Neural cell (in vitro differentiated cells): ENCODE measurements around the gene COLEC12. TPM values are rescaled to one million over a fixed set of nuclear protein-coding genes. Genes with fewer than 3 reads are reported as not detected.

Source experiments
- H2AFZ ChIP-seq: fragments of 200-600, 300-800 bp; sonication (generic), shearing (Covaris generic); 2 replicates; pipeline ENCODE4 v1.6.0; 2014; ENCODE audit warnings: low read depth, mild to moderate bottlenecking, antibody characterized with exemption, low read length, moderate library complexity
- H3F3A ChIP-seq: fragments of 200-600 bp; shearing (Covaris generic); 2 replicates; pipeline ENCODE4 v1.6.1; 2016; ENCODE audit warnings: mild to moderate bottlenecking, moderate library complexity, mixed read lengths, antibody characterized with exemption, low read length; ENCODE audit not compliant: insufficient read depth, poor library complexity, severe bottlenecking
- H3K27ac ChIP-seq: fragments of 200-600, 300-800 bp; sonication (generic), shearing (Covaris generic); 2 replicates; pipeline ENCODE4 v1.5.1; 2014; ENCODE audit warnings: mild to moderate bottlenecking, low read length, moderate library complexity
- H3K27me3 ChIP-seq: fragments of 300-800, 200-600 bp; sonication (generic), shearing (Covaris generic); 2 replicates; pipeline ENCODE4 v1.6.0; 2014; ENCODE audit warnings: mild to moderate bottlenecking, low read depth, low read length, moderate library complexity; ENCODE audit not compliant: insufficient read depth
- H3K36me3 ChIP-seq: fragments of 300-800, 200-600 bp; sonication (generic), shearing (Covaris generic); 2 replicates; pipeline ENCODE4 v1.5.1; 2014; ENCODE audit warnings: mild to moderate bottlenecking, antibody characterized with exemption, low read length, moderate library complexity; ENCODE audit not compliant: insufficient read depth
- H3K4me2 ChIP-seq: fragments of 300-800, 200-600 bp; sonication (generic), shearing (Covaris generic); 2 replicates; pipeline ENCODE4 v1.6.0; 2014; ENCODE audit warnings: mild to moderate bottlenecking, low read length
- H3K4me3 ChIP-seq: fragments of 300-800, 200-600 bp; sonication (generic), shearing (Covaris generic); 2 replicates; pipeline ENCODE4 v1.5.1; 2014; ENCODE audit warnings: mild to moderate bottlenecking, low read length, moderate library complexity
- H3K79me2 ChIP-seq: fragments of 200-600 bp; shearing (Covaris generic); replicated peaks from 2 replicates; pipeline ENCODE4 v1.6.0; 2014; ENCODE audit warnings: mild to moderate bottlenecking, low read length, moderate library complexity; ENCODE audit not compliant: insufficient read depth
- H3K9ac ChIP-seq: fragments of 300-800, 200-600 bp; sonication (generic), shearing (Covaris generic); 2 replicates; pipeline ENCODE4 v1.6.1; 2016; ENCODE audit warnings: mild to moderate bottlenecking, low read length, mixed read lengths
- H3K9me2 ChIP-seq: fragments of 200-600 bp; shearing (Covaris generic); 2 replicates; pipeline ENCODE4 v1.6.1; 2016; ENCODE audit warnings: mild to moderate bottlenecking, low read length, mixed read lengths; ENCODE audit not compliant: insufficient read depth
- H3K9me3 ChIP-seq: fragments of 200-600, 300-800 bp; sonication (generic), shearing (Covaris generic); 2 replicates; pipeline ENCODE4 v1.6.1; 2016; ENCODE audit warnings: mild to moderate bottlenecking, mixed run types, low read length, moderate library complexity, mixed read lengths
- H4K20me1 ChIP-seq: fragments of 200-600 bp; shearing (Covaris generic); 2 replicates; pipeline ENCODE4 v1.6.1; 2016; ENCODE audit warnings: mild to moderate bottlenecking, mixed run types; ENCODE audit not compliant: insufficient read depth
- EP300 ChIP-seq: fragments of 450-650 bp; conservative IDR thresholded peaks from 2 replicates; pipeline ENCODE4 v1.6.1; 2014; ENCODE audit warnings: antibody characterized with exemption, mild to moderate bottlenecking, moderate library complexity; ENCODE audit not compliant: poor library complexity, severe bottlenecking
- EZH2 ChIP-seq: fragments of 200-600, 300-800 bp; shearing (Covaris generic), sonication (generic); IDR thresholded peaks from 2 replicates; pipeline ENCODE4 v1.6.1; 2014; ENCODE audit warnings: antibody characterized with exemption, low read length, borderline replicate concordance, mild to moderate bottlenecking; ENCODE audit not compliant: insufficient read depth, poor library complexity, severe bottlenecking
- MXI1 ChIP-seq: fragments of 450-650 bp; conservative IDR thresholded peaks from 2 replicates; pipeline ENCODE4 v1.6.1; 2014; ENCODE audit warnings: antibody characterized with exemption, mild to moderate bottlenecking; ENCODE audit not compliant: poor library complexity, severe bottlenecking
- POLR2AphosphoS5 ChIP-seq: IDR thresholded peaks from 2 replicates; pipeline ENCODE4 v1.6.1; 2012
- RAD21 ChIP-seq: fragments of 450-650 bp; conservative IDR thresholded peaks from 2 replicates; pipeline ENCODE4 v1.6.1; 2014; ENCODE audit warnings: antibody characterized with exemption, mild to moderate bottlenecking, moderate library complexity
- SMC3 ChIP-seq: fragments of 450-650 bp; conservative IDR thresholded peaks from 2 replicates; pipeline ENCODE4 v1.6.1; 2014; ENCODE audit warnings: antibody characterized with exemption, mild to moderate bottlenecking, moderate library complexity; ENCODE audit not compliant: poor library complexity
- TAF1 ChIP-seq: IDR thresholded peaks from 2 replicates; pipeline ENCODE4 v1.6.1; 2012; ENCODE audit warnings: low read depth
- polyA plus RNA-seq: library from polyadenylated mRNA; depleted of rRNA; stranded (reverse); fragments of >200 nt; gene quantifications from 2 replicates; pipeline ENCODE4 v1.2.3, GENCODE V29; 2014
- TF ChIP-seq, protein P1 (sequence below): fragments of 450-650 bp; IDR thresholded peaks from 2 replicates; pipeline ENCODE4 v1.5.1; 2014; ENCODE audit warnings: antibody characterized with exemption, mild to moderate bottlenecking, moderate library complexity; ENCODE audit not compliant: poor library complexity, severe bottlenecking
- TF ChIP-seq, protein P2 (sequence below): IDR thresholded peaks from 2 replicates; pipeline ENCODE4 v1.6.1; 2012; ENCODE audit warnings: borderline replicate concordance

COLEC12 gene
- polyA plus RNA-seq, 1 donor from 2014 or later = 0.42 TPM

DNA sequence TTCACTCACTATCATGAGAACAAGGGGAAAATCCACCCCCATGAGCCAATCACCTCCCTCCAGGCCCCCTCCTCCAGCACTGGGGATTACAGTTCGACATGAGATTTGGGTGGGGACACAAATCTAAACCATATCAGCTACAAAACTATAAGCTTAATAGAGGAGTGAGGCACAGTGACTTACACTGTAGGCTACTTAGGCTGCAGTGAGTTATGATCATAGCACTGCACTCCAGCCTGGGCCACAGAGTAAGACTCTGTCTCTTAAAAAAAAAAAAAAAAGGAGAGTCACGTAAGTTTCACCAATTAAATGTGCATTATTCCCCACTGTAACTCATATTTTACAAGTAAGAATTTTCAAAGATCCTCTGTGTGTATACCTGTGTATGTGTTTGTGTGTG, 26.2 kb upstream of the COLEC12 start (continued):
- no peak for TF ChIP-seq MXI1

DNA sequence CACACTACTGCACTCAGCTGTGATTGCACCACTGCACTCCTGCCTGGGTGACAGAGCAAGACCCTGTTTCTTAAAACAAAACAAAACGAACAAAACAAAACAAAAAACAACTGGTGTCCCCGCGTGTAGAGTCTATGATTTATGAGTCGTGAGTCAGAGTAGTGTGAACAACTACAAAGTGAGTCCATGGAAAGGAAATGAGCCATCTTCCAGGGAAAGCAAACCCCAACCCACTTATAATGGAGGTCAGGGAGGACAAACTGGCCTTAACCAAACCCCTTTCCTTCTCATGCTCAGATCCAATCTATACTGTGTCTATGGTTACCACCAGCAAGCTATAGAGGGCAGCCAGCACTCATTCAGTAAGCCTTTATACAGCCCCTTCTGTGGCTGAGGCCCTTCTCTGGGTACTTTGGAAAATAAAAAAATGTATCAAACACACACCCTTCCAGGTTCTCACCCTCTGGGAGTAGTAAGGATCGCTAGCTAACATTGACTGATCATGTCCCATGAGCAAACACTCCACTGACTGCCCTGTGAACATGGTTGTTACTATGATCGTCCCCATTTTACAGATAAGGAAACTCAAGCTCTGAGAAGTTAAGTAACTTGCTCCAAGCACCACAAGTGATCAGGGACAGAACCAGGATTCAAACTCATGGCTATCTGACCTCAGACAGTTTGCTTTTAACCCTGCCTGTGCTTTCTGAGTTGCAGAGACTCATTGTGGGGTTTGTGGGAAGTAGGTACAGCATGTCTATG, 24.7 kb upstream of the COLEC12 start:
- H3K9me3 ChIP-seq = no peaks in the 10 kb centered on the region
- no peak overlapping the region for H3K4me3 ChIP-seq
- no peaks in the 10 kb centered on the region for H3F3A ChIP-seq
- no peak overlapping the region for H2AFZ ChIP-seq
- H3K27me3 ChIP-seq = no peaks in the 10 kb centered on the region
- no peaks in the 10 kb centered on the region for H3K79me2 ChIP-seq
- H3K9ac ChIP-seq = no peak overlapping the region
- no peaks in the 10 kb centered on the region for H3K9me2 ChIP-seq
- H3K36me3 ChIP-seq = no peaks in the 10 kb centered on the region
- H4K20me1 ChIP-seq = no peaks in the 10 kb centered on the region
- H3K4me2 ChIP-seq = no peak overlapping the region
- no peak for TF ChIP-seq EZH2
- no peak overlapping the region for H3K27ac ChIP-seq

DNA sequence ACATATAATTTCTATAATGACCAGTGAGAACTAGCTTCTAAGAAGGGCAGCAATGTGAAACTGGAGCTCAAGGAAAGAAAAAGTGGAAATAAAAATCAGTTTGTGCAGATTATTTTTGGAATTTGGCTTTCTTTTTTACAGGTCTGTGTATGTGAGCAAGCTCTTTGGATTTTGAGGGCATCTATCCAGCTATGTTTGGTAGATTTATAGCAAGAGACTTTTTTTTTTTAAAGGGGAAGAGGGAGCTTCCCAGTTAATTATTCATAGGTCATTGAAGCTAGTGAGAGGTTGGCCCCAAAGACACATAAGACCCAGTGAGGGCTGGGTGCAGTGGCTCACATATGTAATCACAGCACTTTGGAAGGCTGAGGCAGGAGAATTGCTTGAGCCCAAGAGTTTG, 24.0 kb upstream of the COLEC12 start:
- no peak overlapping the region for H3K9ac ChIP-seq
- no peaks in the 10 kb centered on the region for H3K27me3 ChIP-seq
- H3K27ac ChIP-seq = no peak overlapping the region
- TF ChIP-seq EZH2 = no peak
- no peaks in the 10 kb centered on the region for H3K36me3 ChIP-seq
- no peaks in the 10 kb centered on the region for H3F3A ChIP-seq
- no peak overlapping the region for H3K4me3 ChIP-seq
- H2AFZ ChIP-seq = no peak overlapping the region
- H3K79me2 ChIP-seq = no peaks in the 10 kb centered on the region
- no peak overlapping the region for H3K4me2 ChIP-seq
- no peaks in the 10 kb centered on the region for H4K20me1 ChIP-seq
- H3K9me3 ChIP-seq = no peaks in the 10 kb centered on the region
- H3K9me2 ChIP-seq = no peaks in the 10 kb centered on the region

DNA sequence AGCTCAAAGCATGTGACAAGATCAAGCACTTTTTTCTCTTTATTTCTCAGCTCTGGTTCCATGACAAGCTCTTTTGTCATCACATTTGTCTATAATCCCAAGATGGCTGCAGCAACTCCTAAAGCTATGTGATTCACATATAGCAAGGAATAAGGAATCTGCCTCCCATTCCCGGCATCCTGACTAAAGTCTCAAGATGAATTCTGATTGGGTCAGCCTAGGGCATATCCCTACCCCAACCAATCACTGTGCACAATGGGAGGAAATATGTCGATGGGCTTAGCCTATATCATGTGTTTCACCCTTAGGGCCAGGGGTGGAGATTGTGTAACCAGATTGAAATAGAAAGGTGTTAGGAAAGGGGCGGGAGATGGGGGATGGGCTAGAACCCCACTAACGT, 23.1 kb upstream of the COLEC12 start:
- Histone ChIP-seq H3K9me3 (no peaks in the 10 kb centered on the region), H4K20me1 (no peaks in the 10 kb centered on the region), H3K4me2 (no peak overlapping the region), H3K4me3 (no peak overlapping the region), H3F3A (no peaks in the 10 kb centered on the region), H3K79me2 (no peaks in the 10 kb centered on the region), H2AFZ (no peak overlapping the region), H3K9me2 (no peaks in the 10 kb centered on the region), H3K27ac (no peak overlapping the region), H3K36me3 (no peaks in the 10 kb centered on the region), H3K27me3 (no peaks in the 10 kb centered on the region), H3K9ac (no peak overlapping the region)
- TF ChIP-seq, protein P1, sequence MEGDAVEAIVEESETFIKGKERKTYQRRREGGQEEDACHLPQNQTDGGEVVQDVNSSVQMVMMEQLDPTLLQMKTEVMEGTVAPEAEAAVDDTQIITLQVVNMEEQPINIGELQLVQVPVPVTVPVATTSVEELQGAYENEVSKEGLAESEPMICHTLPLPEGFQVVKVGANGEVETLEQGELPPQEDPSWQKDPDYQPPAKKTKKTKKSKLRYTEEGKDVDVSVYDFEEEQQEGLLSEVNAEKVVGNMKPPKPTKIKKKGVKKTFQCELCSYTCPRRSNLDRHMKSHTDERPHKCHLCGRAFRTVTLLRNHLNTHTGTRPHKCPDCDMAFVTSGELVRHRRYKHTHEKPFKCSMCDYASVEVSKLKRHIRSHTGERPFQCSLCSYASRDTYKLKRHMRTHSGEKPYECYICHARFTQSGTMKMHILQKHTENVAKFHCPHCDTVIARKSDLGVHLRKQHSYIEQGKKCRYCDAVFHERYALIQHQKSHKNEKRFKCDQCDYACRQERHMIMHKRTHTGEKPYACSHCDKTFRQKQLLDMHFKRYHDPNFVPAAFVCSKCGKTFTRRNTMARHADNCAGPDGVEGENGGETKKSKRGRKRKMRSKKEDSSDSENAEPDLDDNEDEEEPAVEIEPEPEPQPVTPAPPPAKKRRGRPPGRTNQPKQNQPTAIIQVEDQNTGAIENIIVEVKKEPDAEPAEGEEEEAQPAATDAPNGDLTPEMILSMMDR = no peak
- TF ChIP-seq POLR2AphosphoS5 (no peak), EP300 (no peak), RAD21 (no peak), MXI1 (no peak), TAF1 (no peak), EZH2 (no peak), SMC3 (no peak)
- TF ChIP-seq, protein P2, sequence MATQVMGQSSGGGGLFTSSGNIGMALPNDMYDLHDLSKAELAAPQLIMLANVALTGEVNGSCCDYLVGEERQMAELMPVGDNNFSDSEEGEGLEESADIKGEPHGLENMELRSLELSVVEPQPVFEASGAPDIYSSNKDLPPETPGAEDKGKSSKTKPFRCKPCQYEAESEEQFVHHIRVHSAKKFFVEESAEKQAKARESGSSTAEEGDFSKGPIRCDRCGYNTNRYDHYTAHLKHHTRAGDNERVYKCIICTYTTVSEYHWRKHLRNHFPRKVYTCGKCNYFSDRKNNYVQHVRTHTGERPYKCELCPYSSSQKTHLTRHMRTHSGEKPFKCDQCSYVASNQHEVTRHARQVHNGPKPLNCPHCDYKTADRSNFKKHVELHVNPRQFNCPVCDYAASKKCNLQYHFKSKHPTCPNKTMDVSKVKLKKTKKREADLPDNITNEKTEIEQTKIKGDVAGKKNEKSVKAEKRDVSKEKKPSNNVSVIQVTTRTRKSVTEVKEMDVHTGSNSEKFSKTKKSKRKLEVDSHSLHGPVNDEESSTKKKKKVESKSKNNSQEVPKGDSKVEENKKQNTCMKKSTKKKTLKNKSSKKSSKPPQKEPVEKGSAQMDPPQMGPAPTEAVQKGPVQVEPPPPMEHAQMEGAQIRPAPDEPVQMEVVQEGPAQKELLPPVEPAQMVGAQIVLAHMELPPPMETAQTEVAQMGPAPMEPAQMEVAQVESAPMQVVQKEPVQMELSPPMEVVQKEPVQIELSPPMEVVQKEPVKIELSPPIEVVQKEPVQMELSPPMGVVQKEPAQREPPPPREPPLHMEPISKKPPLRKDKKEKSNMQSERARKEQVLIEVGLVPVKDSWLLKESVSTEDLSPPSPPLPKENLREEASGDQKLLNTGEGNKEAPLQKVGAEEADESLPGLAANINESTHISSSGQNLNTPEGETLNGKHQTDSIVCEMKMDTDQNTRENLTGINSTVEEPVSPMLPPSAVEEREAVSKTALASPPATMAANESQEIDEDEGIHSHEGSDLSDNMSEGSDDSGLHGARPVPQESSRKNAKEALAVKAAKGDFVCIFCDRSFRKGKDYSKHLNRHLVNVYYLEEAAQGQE = no peak
